Left ventricle myocardium superior (tissue), 1 donor: Measurements from ENCODE around the gene ZNF747. TPM values are rescaled to one million over a fixed set of nuclear protein-coding genes. Genes with fewer than 3 reads are reported as not detected.
A peak's percentile ranks its signal among the peaks of the same experiment; 100 is the strongest.

ENCODE experiments used
- ATAC-seq: fragments of 200-7000 bp; cut with Tn5 transposase; one replicate; pipeline ENCODE4 v1.9.1; 2020; ENCODE audit warnings: mild to moderate bottlenecking, moderate library complexity
- DNase-seq: peaks from one replicate; pipeline ENCODE4 v3.0.0-alpha.2; 2020
- intact Hi-C: fragments of 100-400 bp; cut with micrococcal nuclease; formaldehyde crosslinking; loops from one replicate; pipeline ENCODE4 v1.11.0; 2022
- long read RNA-seq: library from polyadenylated mRNA; unstranded; transcript quantifications from one replicate; pipeline ENCODE4 v2.0.0, GENCODE V29; 2021
- total RNA-seq: library from RNA; stranded (reverse); fragmentation: NEBNext Ultra II Directional; extraction: Animal tissue kit (Norgen Biotek cat#: 25700); gene quantifications from one replicate; pipeline ENCODE4 v1.2.1, GENCODE V29; 2021
- donor health status: DM: no; HTN: yes; CAD: no; lungs with severe emphysema.

The ZNF747 gene
- total RNA-seq = 9.0 TPM
- long read RNA-seq, transcript ZNF747-203 (3 exons, 1,511 nt) = major isoform, 5 of 13 reads
- long read RNA-seq, partial matches to known transcripts = 0 of 13 reads
- long read RNA-seq, other reads (novel, unspliced or antisense) = 4 of 13 reads

- intact Hi-C loops = no loop called here
- ATAC-seq (peak; percentile 88), DNase-seq (peak; percentile 96)
Observed at GRCh38 chr16:30534368-30535105, at the start of gene ZNF747. Gene ZNF747 (minus strand): TSS chr16:30534858. CDS start chr16:30534679, 179 bp downstream.

GRCh38 chr16:30582611-30583340, 48.1 kb upstream of the ZNF747 start:
- no peak for ATAC-seq
- intact Hi-C loops = no loop called here
- no peak for DNase-seq

GRCh38 chr16:30581457-30581856, 46.8 kb upstream of the ZNF747 start:
- ATAC-seq (no peak), DNase-seq (no peak)
- intact Hi-C loops = no loop called here

- ATAC-seq (no peak), DNase-seq (no peak)
- intact Hi-C loops = no loop called here
Observed at GRCh38 chr16:30574678-30575077, 40.0 kb upstream of the ZNF747 start.

GRCh38 chr16:30571445-30572322, 37.0 kb upstream of the ZNF747 start, which contains the start of gene ZNF688:
Gene ZNF688 (minus strand): TSS chr16:30571714. CDS start chr16:30571629, 85 bp downstream.
- DNase-seq (peak; percentile 94), ATAC-seq (peak; percentile 90)
- intact Hi-C loops = no loop called here

GRCh38 chr16:30570636-30571444, 36.2 kb upstream of the ZNF747 start:
- DNase-seq = peak; percentile 42
- ATAC-seq = peak; percentile 30
- intact Hi-C loops = no loop called here

- intact Hi-C loops = no loop called here
- no peak for DNase-seq
- ATAC-seq = no peak
Observed at GRCh38 chr16:30569746-30570635, 35.3 kb upstream of the ZNF747 start.

- DNase-seq (no peak), ATAC-seq (no peak)
- intact Hi-C loops = no loop called here
Observed at GRCh38 chr16:30569281-30569680, 34.6 kb upstream of the ZNF747 start.

GRCh38 chr16:30567991-30568638, 33.5 kb upstream of the ZNF747 start:
- ATAC-seq (no peak), DNase-seq (no peak)
- intact Hi-C loops = no loop called here

GRCh38 chr16:30567160-30567990, 32.7 kb upstream of the ZNF747 start:
- no peak for DNase-seq
- ATAC-seq = no peak
- intact Hi-C loops = no loop called here

- DNase-seq (no peak), ATAC-seq (no peak)
- intact Hi-C loops = no loop called here
Observed at GRCh38 chr16:30566531-30566930, 31.9 kb upstream of the ZNF747 start.

- ATAC-seq = no peak
- DNase-seq = no peak
- intact Hi-C loops = no loop called here
Observed at GRCh38 chr16:30565984-30566383, 31.3 kb upstream of the ZNF747 start.

- ATAC-seq (no peak), DNase-seq (no peak)
- intact Hi-C loops = no loop called here
Observed at GRCh38 chr16:30565526-30565925, 30.9 kb upstream of the ZNF747 start.

- intact Hi-C loops = no loop called here
- ATAC-seq = no peak
- no peak for DNase-seq
Observed at GRCh38 chr16:30562021-30562420, 27.4 kb upstream of the ZNF747 start.

GRCh38 chr16:30561089-30561816, 26.6 kb upstream of the ZNF747 start:
- DNase-seq = peak; percentile 63
- ATAC-seq = no peak
- intact Hi-C loops = no loop called here

- intact Hi-C loops = no loop called here
- DNase-seq = no peak
- no peak for ATAC-seq
Observed at GRCh38 chr16:30559690-30560089, 25.0 kb upstream of the ZNF747 start.
